Measurements from ENCODE around the gene GLA.

Gene GLA

GRCh38 chrX:101407748-101408531 lies at the start of gene GLA, which contains the start of gene HNRNPH2:
Gene GLA (minus strand): TSS chrX:101407925. CDS start chrX:101407903, 22 bp downstream.
Gene HNRNPH2 (plus strand): TSS chrX:101408222. CDS start chrX:101411989, 3,767 bp downstream.
- peak; percentile 99 for DNase-seq

- no peak for DNase-seq
Observed at GRCh38 chrX:101452056-101452455, 44.3 kb upstream of the GLA start.

- no peak for DNase-seq
Observed at GRCh38 chrX:101450961-101451360, 43.2 kb upstream of the GLA start.

GRCh38 chrX:101450085-101450484 lies 42.4 kb upstream of the GLA start:
- no peak for DNase-seq

- DNase-seq = no peak
Observed at GRCh38 chrX:101449279-101449678, 41.6 kb upstream of the GLA start.

- no peak for DNase-seq
Observed at GRCh38 chrX:101442085-101442484, 34.4 kb upstream of the GLA start.

GRCh38 chrX:101430457-101431078 lies 22.8 kb upstream of the GLA start:
- no peak for DNase-seq

GRCh38 chrX:101429934-101430333 lies 22.2 kb upstream of the GLA start:
- no peak for DNase-seq

GRCh38 chrX:101427954-101428353 lies 20.2 kb upstream of the GLA start:
- DNase-seq = no peak

GRCh38 chrX:101419489-101419888 lies 11.8 kb upstream of the GLA start:
- DNase-seq = no peak

GRCh38 chrX:101417981-101418841 lies 10.5 kb upstream of the GLA start:
- DNase-seq = peak; percentile 19

GRCh38 chrX:101417190-101417589 lies 9.5 kb upstream of the GLA start:
- no peak for DNase-seq

- no peak for DNase-seq
Observed at GRCh38 chrX:101416691-101417090, 9.0 kb upstream of the GLA start.

GRCh38 chrX:101415180-101416145 lies 7.7 kb upstream of the GLA start:
- DNase-seq = peak; percentile 80

GRCh38 chrX:101411984-101412383 lies 4.3 kb upstream of the GLA start:
- no peak for DNase-seq

- no peak for DNase-seq
Observed at GRCh38 chrX:101410461-101410860, 2.7 kb upstream of the GLA start.

GRCh38 chrX:101409043-101409442 lies 1.3 kb upstream of the GLA start:
- peak; percentile 23 for DNase-seq

GRCh38 chrX:101408532-101408841 lies 762 bp upstream of the GLA start:
- DNase-seq = no peak

GRCh38 chrX:101407167-101407747 lies 468 bp downstream of the GLA start:
- peak; percentile 25 for DNase-seq

GRCh38 chrX:101399825-101400224 lies 7.9 kb downstream of the GLA start:
- DNase-seq = no peak

- DNase-seq = no peak
Observed at GRCh38 chrX:101398694-101399093, 9.0 kb downstream of the GLA start.

- DNase-seq = peak; percentile 44
Observed at GRCh38 chrX:101397779-101398178, 9.9 kb downstream of the GLA start.
